SK-N-SH (cell line): ENCODE results near the gene RANBP2. TPM values are rescaled to one million over a fixed set of nuclear protein-coding genes. Genes with fewer than 3 reads are reported as not detected.
A peak's percentile ranks its signal among the peaks of the same experiment; 100 is the strongest.

Experiments used
- CTCF ChIA-PET: fragments of 300-600, 350-600 bp; formaldehyde crosslinking; extraction: SDS; loops from one replicate; lab custom pipeline; 2021; lab: Yijun Ruan, JAX
- POLR2A ChIA-PET: fragments of 350-600 bp; sonication (Branson Sonifier 250); formaldehyde crosslinking; extraction: SDS; loops from one replicate; lab custom pipeline; 2020; ENCODE audit warnings: antibody characterized with exemption, inconsistent platforms; lab: Yijun Ruan, JAX
- DNase-seq: peaks from one replicate; pipeline ENCODE4 v3.0.0; 2012
- H2AFZ ChIP-seq: fragments of 200-600 bp; sonication (generic); 2 replicates; pipeline ENCODE4 v1.8.1; 2016; ENCODE audit warnings: antibody characterized with exemption, mild to moderate bottlenecking, low read depth
- H3F3A ChIP-seq: fragments of 200-600 bp; sonication (generic); replicated peaks from 2 replicates; pipeline ENCODE3; 2016; ENCODE audit warnings: antibody characterized with exemption, mild to moderate bottlenecking; ENCODE audit not compliant: insufficient read depth
- H3K27ac ChIP-seq, 2 experiments: fragments of 200-500 bp in 1 of 2; fragments of 200-600 bp in 1 of 2; sonication (Bioruptor generic) in 1 of 2; sonication (generic), shearing (Covaris generic) in 1 of 2; 2 replicates each; pipeline versions ENCODE4 v1.5.1 to v1.6.1; 2014 to 2016; ENCODE audit warnings: low read depth in 2 of 2, inconsistent platforms in 1 of 2, low read length in 1 of 2, mild to moderate bottlenecking in 1 of 2, mixed read lengths in 1 of 2
- H3K27me3 ChIP-seq: fragments of 200-600 bp; sonication (generic), shearing (Covaris generic); 2 replicates; pipeline ENCODE4 v1.6.1; 2016; ENCODE audit warnings: mixed run types; ENCODE audit not compliant: insufficient read depth
- H3K36me3 ChIP-seq, 2 experiments: fragments of 200-500 bp in 1 of 2; fragments of 200-600 bp in 1 of 2; sonication (Bioruptor generic) in 1 of 2; sonication (generic) in 1 of 2; replicated peaks in 1 of 2; 2 replicates each; pipeline versions ENCODE3 to v1.5.1; 2014 to 2016; ENCODE audit warnings: low read length in 1 of 2, mild to moderate bottlenecking in 1 of 2; ENCODE audit not compliant: insufficient read depth in 2 of 2, control insufficient read depth in 1 of 2
- H3K4me1 ChIP-seq, 2 experiments: fragments of 200-500 bp in 1 of 2; fragments of 200-600 bp in 1 of 2; sonication (Bioruptor generic) in 1 of 2; sonication (generic), shearing (Covaris generic) in 1 of 2; 2 replicates each; pipeline versions ENCODE4 v1.5.1 to v1.6.1; 2014 to 2016; ENCODE audit warnings: low read depth in 1 of 2, low read length in 1 of 2, mixed run types in 1 of 2; ENCODE audit not compliant: insufficient read depth in 2 of 2, control insufficient read depth in 1 of 2
- H3K4me2 ChIP-seq: fragments of 200-600 bp; sonication (generic), shearing (Covaris generic); 2 replicates; pipeline ENCODE4 v1.6.1; 2017; ENCODE audit warnings: mixed run types
- H3K4me3 ChIP-seq, 2 experiments: fragments of 200-500 bp in 1 of 2; fragments of 200-600 bp in 1 of 2; sonication (Bioruptor generic) in 1 of 2; sonication (generic), shearing (Covaris generic) in 1 of 2; 2 replicates each; pipeline versions ENCODE4 v1.5.1 to v1.8.1; 2014 to 2016; ENCODE audit warnings: low read depth in 2 of 2, inconsistent platforms in 1 of 2, low read length in 1 of 2, mild to moderate bottlenecking in 1 of 2, mixed read lengths in 1 of 2, moderate library complexity in 1 of 2
- H3K79me2 ChIP-seq: fragments of 200-600 bp; sonication (generic); 2 replicates; pipeline ENCODE4 v1.8.1; 2017; ENCODE audit warnings: mild to moderate bottlenecking; ENCODE audit not compliant: insufficient read depth
- H3K9ac ChIP-seq: fragments of 200-600 bp; sonication (generic); 2 replicates; pipeline ENCODE4 v1.6.1; 2017; ENCODE audit warnings: mixed run types
- H3K9me2 ChIP-seq: fragments of 200-600 bp; sonication (generic); 2 replicates; pipeline ENCODE4 v1.6.1; 2017; ENCODE audit warnings: mixed run types
- H3K9me3 ChIP-seq: fragments of 200-600 bp; sonication (generic); 2 replicates; pipeline ENCODE4 v1.6.1; 2017; ENCODE audit warnings: mixed run types, mild to moderate bottlenecking, moderate library complexity
- H4K20me1 ChIP-seq: fragments of 200-600 bp; sonication (generic); 2 replicates; pipeline ENCODE4 v1.6.1; 2017; ENCODE audit warnings: mild to moderate bottlenecking, mixed run types; ENCODE audit not compliant: insufficient read depth
- CHD2 ChIP-seq: fragments of 150-350 bp; IDR thresholded peaks from 2 replicates; pipeline ENCODE4 v1.6.1; 2018; ENCODE audit warnings: low read length; ENCODE audit not compliant: partially characterized antibody
- CTCF ChIP-seq: fragments of 200-600 bp; sonication (generic); IDR thresholded peaks from 2 replicates; pipeline ENCODE4 v1.6.1; 2017; ENCODE audit warnings: antibody characterized with exemption, mild to moderate bottlenecking, moderate library complexity
- EP300 ChIP-seq, 2 experiments: IDR thresholded peaks; 2 replicates each; pipeline versions ENCODE4 v1.4.0 to v1.6.1; 2012; ENCODE audit warnings: borderline replicate concordance in 1 of 2, low read depth in 1 of 2, low read length in 1 of 2
- EZH2phosphoT487 ChIP-seq: fragments of 200-600 bp; sonication (generic); IDR thresholded peaks from 2 replicates; pipeline ENCODE4 v1.6.1; 2017; ENCODE audit warnings: low read depth, mixed run types, mild to moderate bottlenecking, antibody characterized with exemption, moderate library complexity, borderline replicate concordance
- FOSL2 ChIP-seq: IDR thresholded peaks from 2 replicates; pipeline ENCODE4 v1.4.0; 2012; ENCODE audit warnings: low read depth, mild to moderate bottlenecking, moderate library complexity, borderline replicate concordance
- FOXJ3 ChIP-seq: sonication (generic); formaldehyde crosslinking; IDR thresholded peaks from 2 replicates; pipeline ENCODE4 v1.5.1; 2020; ENCODE audit warnings: mild to moderate bottlenecking, missing genetic modification reagents
- GATA2 ChIP-seq: sonication (generic); formaldehyde crosslinking; IDR thresholded peaks from 2 replicates; pipeline ENCODE4 v1.5.0; 2020; ENCODE audit warnings: mild to moderate bottlenecking, missing genetic modification reagents
- MEF2A ChIP-seq: IDR thresholded peaks from 2 replicates; pipeline ENCODE4 v1.4.0; 2012; ENCODE audit warnings: low read depth, borderline replicate concordance
- MXI1 ChIP-seq: IDR thresholded peaks from 2 replicates; pipeline ENCODE4 v1.6.1; 2012; ENCODE audit warnings: mild to moderate bottlenecking, low read depth, low read length, improper control_type of control experiment
- NRF1 ChIP-seq: IDR thresholded peaks from 2 replicates; pipeline ENCODE4 v1.6.1; 2012; ENCODE audit warnings: low read depth, mild to moderate bottlenecking, low read length
- PBX3 ChIP-seq: IDR thresholded peaks from 2 replicates; pipeline ENCODE4; 2012
- POLR2AphosphoS5 ChIP-seq: IDR thresholded peaks from 2 replicates; pipeline ENCODE4 v1.6.1; 2012; ENCODE audit warnings: low read depth, low read length
- RAD21 ChIP-seq: IDR thresholded peaks from 2 replicates; pipeline ENCODE4 v1.6.1; 2012; ENCODE audit warnings: mild to moderate bottlenecking, low read length
- RCOR1 ChIP-seq: fragments of 150-350 bp; IDR thresholded peaks from 2 replicates; pipeline ENCODE4 v1.6.1; 2017; ENCODE audit warnings: antibody characterized with exemption, low read length
- SMC3 ChIP-seq: IDR thresholded peaks from 2 replicates; pipeline ENCODE4 v1.6.1; 2012; ENCODE audit warnings: low read depth, low read length, improper control_type of control experiment
- TAF1 ChIP-seq: IDR thresholded peaks from 2 replicates; pipeline ENCODE4 v1.6.1; 2012; ENCODE audit warnings: low read depth, mild to moderate bottlenecking, low read length, moderate library complexity, borderline replicate concordance
- TEAD4 ChIP-seq: IDR thresholded peaks from 2 replicates; pipeline ENCODE4 v1.4.0; 2012; ENCODE audit warnings: mild to moderate bottlenecking, borderline replicate concordance; ENCODE audit not compliant: insufficient read depth
- USF1 ChIP-seq: IDR thresholded peaks from 2 replicates; pipeline ENCODE4 v1.4.0; 2012; ENCODE audit warnings: low read depth, borderline replicate concordance
- YY1 ChIP-seq: IDR thresholded peaks from 2 replicates; pipeline ENCODE4 v1.4.0; 2012; ENCODE audit warnings: low read depth, mild to moderate bottlenecking
- WGBS: methylation state at CpG from one replicate; pipeline ENCODE4 v1.1.6; 2017; ENCODE audit warnings: low lambda C conversion rate; 5-methylcytosine and 5-hydroxymethylcytosine counted together
- polyA plus RNA-seq, 3 experiments: library from polyadenylated mRNA; depleted of rRNA; stranded (reverse); fragments of >200 nt; gene quantifications; 2 replicates each; pipeline ENCODE4 v1.2.3, GENCODE V29; 2012

Gene RANBP2
- polyA plus RNA-seq, 1 of the 3 experiments (the other 2 are of a cell fraction): 3.6 TPM

- Histone ChIP-seq H3K9me3 (no peaks in the 10 kb centered on the region), H3K9me2 (no peaks in the 10 kb centered on the region), H3K36me3 (peaks cover 17 to 46% of the 10 kb centered on the region in 2 experiments), H3K27ac (peak overlapping the region in 1 of 2 experiments; percentile 85; a peak in 2 of 4 replicates), H2AFZ (no peak overlapping the region), H3K4me2 (no peak overlapping the region), H4K20me1 (no peaks in the 10 kb centered on the region), H3K79me2 (peaks cover 28% of the 10 kb centered on the region), H3K27me3 (no peaks in the 10 kb centered on the region), H3K4me1 (peaks cover 0 to 14% of the 10 kb centered on the region in 2 experiments; a peak in 2 of 4 replicates), H3F3A (no peaks in the 10 kb centered on the region), H3K4me3 (no peak overlapping the region), H3K9ac (no peak overlapping the region)
- 68% methylated on average over 6 of the region's 6 CpGs for WGBS
- POLR2A ChIA-PET: interaction anchor here (0.9 kb wide), 1 partner anchor 365 kb away, joined by 3 read pairs; no protein-coding TSS in a partner anchor
- peak; percentile 81 for TF ChIP-seq CHD2
- TF ChIP-seq RAD21: no peak; the same call in 1 of the 2 replicates
- no peak for TF ChIP-seq NRF1
- TF ChIP-seq CTCF: no peak
- no peak for TF ChIP-seq YY1
- TF ChIP-seq MEF2A: no peak
- TF ChIP-seq EP300 (IDR thresholded peaks at IDR 0.05; ENCODE audit: borderline replicate concordance in 1 of 2, low read depth in 1 of 2, low read length in 1 of 2): peak in 1 of 2 experiments; percentile 78; a peak in 2 of 4 replicates
- peak; percentile 91 for TF ChIP-seq MXI1
- peak; percentile 77 for TF ChIP-seq GATA2 (CRISPR knock-in tag)
- TF ChIP-seq EZH2phosphoT487: no peak
- TF ChIP-seq FOXJ3 (CRISPR knock-in tag): peak; percentile 77
- TF ChIP-seq SMC3: no peak
- TF ChIP-seq POLR2AphosphoS5: no peak
- TF ChIP-seq TEAD4: no peak
- TF ChIP-seq TAF1: no peak
- TF ChIP-seq USF1: no peak
- peak; percentile 87 for TF ChIP-seq RCOR1
- no peak for TF ChIP-seq FOSL2
- TF ChIP-seq PBX3: no peak
- DNase-seq: peak; percentile 73
- CTCF ChIA-PET: interaction anchor here (1.0 kb wide), 1 partner anchor 28 kb away, joined by 3 read pairs; no protein-coding TSS in a partner anchor
These were observed 87.3 kb downstream of the RANBP2 start for GRCh38 chr2:108806371-108807113.
